GM12874 (cell line): ENCODE measurements around the gene NLRC5.

ENCODE experiments used
- CTCF ChIP-seq: IDR thresholded peaks from 2 replicates; pipeline ENCODE4 v1.5.1; 2011; ENCODE audit warnings: low read depth, mild to moderate bottlenecking, control low read depth, low read length, moderate library complexity; ENCODE audit not compliant: insufficient read depth

Gene NLRC5

DNA sequence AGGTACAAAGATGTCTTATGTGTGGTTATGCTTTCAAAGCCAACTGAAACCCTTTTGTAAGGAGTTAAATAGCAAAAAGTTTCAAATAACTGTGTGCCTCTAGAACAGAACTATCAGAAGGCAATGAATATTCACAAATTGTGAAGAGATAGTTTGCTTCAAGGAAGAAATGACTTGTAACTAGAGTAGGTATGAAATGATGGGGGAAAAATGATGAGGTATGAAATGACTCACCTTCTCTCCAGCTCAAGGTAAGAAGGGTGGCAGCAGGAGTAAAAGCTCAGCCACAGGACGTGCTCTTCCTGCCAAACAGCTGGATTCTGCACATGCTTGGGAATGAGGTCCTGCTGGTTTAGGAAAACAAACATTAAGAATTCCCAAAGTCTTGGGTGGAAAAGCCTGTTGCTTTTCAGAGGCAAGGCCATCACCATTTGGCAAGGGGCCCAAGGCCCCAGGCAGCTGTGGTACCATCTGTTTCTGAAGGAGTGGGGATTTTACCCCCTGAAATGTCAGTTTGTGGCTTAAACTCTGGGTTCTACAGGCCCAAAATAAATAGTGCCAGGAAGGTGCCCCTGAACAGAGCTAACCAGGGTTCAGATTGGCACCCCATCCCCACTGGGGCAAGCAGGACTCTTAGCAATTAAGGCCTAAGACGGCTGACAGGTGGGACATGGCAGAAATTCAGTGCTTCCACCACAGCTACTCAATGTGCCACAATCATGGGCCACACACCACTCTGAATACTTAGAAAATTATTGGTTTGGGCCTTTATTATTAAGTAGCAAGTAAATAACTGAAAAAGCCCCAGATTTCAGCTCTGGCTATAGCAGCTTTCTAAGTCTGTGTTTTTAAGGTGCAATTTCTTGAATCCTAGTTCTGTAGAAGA lies 44.2 kb upstream of the NLRC5 start:
- TF ChIP-seq CTCF, result no peak

- no peak for TF ChIP-seq CTCF
These were observed 43.4 kb upstream of the NLRC5 start for GRCh38 chr16:56945847-56946527.

DNA sequence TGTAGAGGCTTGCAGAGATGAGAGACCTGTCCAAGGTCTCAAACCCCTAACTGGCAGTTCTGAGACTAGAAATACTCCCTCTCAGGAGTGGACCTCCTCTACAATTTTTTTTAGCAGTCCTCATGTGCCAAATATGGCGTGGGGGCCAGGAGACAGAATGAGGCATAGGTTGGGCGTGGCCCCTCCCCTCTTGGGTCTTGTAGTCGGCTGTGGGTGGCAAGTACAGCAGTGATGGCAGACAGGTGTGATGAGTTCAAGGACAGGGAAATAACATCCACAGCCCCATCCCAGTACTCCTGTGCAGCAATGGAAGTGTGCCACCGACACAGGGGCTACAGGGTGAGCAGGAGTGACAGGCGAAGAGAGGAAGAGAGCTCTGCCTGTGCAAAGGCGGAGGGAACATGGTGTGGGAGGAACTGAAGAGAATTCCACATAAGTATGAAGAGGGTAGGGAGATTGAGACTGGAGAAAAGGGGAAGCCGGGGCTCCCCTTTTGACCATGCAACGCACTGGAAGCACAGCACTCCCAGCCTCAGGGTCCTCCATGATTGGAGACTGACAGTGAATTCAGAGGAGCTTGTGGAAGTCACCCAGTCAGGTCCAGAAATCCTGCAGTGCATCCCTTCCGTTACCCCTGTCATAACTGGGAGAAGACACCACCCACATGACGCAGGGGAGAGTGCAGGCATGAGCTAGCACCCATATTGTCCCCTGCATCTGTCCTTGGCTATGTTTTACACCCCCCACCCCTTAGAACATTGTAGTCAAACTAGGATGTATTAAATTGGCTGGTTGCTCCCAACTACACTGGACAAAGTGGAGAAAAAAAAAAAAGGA lies 42.4 kb upstream of the NLRC5 start:
- TF ChIP-seq CTCF, result no peak

DNA sequence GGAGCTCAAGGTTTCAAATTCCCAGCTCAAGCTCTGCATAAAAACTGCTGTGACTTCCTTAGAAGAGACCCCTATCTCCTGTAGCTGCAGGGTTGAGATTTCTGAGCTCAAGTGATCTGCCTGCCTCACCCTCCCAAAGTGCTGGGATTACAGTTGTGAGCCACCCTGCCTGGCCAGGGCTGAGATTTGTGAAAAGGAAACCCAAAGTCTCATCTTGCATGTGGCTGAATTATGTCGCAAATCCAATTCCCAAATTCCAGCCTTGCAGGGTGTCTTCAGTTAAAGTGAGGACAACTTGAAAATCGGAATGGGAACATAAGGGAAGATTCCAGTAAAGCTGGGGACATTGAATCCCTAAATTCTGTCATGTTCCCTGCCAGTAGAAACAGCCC lies 41.8 kb upstream of the NLRC5 start:
- no peak for TF ChIP-seq CTCF

GRCh38 chr16:56948234-56948633 lies 41.1 kb upstream of the NLRC5 start:
- TF ChIP-seq CTCF, result no peak

DNA sequence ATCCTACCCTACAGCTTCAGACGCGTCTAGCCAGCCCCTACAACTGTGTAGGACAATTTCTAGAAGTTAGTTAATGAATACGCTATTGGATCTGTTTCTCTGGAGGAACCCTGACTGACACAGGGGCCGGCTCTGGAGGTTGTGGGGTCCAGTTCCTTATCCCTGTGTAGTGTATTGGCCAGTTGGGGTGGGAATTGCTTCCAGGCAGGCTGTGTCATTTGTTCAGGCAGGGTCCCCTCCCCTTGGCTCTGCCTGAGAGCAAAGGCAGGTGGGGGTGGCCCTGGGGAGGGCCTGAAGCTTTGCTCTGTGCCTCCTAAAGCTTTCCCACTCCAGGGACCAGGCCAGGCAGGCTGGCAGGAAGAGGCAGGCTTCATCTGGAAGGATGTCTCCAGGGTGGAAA lies 39.3 kb upstream of the NLRC5 start:
- no peak for TF ChIP-seq CTCF

DNA sequence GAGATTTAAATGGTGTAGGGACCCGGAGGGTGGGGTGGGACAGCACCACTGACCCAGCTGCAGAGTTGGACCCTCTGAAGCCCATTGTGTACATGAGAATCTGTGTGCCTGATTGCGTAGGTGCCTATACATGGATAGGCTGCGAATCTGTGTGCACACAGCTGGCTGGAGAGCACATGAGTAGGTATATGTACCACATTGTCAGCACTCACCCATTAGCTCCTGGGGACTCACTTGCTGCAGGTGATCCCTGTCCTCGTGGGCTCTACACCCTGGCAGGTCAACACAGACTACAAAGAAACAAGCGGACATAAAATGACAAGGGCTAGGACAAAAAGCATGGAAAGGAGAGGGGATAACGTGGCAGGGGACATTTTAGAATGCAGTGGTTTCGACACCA lies 38.9 kb upstream of the NLRC5 start:
- no peak for TF ChIP-seq CTCF
